ENCODE results near the gene CECR2.

DNA sequence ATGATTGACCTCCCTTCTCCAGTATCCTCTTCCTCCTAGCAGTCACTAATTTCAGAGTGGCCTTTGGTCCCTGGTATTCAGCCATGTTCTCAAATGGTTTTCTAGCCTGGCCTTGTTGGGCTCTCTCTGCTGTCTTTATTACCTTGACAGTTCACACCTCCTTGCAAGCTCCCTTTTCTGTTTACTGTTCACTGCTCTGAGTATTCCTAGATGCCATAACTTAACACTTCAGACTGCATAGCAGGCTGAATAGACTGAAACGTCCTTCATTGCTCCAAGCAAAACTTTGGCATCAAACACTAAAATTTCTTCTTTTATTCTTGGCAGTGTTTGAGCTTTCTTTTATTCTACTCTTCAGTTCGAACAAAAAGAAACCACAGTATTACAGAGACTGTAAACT is 144.4 kb downstream of the CECR2 start:
- TF ChIP-seq ZNF565 (CRISPR knock-in tag; conservative IDR thresholded peaks at IDR 0.05; ENCODE audit: low read depth) (no peak), ZFP3 (CRISPR knock-in tag; IDR thresholded peaks at IDR 0.05) (no peak), GLIS3 (CRISPR knock-in tag; IDR thresholded peaks at IDR 0.05) (no peak), ZFP30 (CRISPR knock-in tag; IDR thresholded peaks at IDR 0.05) (no peak), PPARA (CRISPR knock-in tag; IDR thresholded peaks at IDR 0.05; ENCODE audit: borderline replicate concordance) (no peak), ARNTL (CRISPR knock-in tag; IDR thresholded peaks at IDR 0.05; ENCODE audit: borderline replicate concordance, low read depth) (no peak), TCF4 (CRISPR knock-in tag; IDR thresholded peaks at IDR 0.05; ENCODE audit: borderline replicate concordance) (no peak)
- TF ChIP-seq, protein P1, sequence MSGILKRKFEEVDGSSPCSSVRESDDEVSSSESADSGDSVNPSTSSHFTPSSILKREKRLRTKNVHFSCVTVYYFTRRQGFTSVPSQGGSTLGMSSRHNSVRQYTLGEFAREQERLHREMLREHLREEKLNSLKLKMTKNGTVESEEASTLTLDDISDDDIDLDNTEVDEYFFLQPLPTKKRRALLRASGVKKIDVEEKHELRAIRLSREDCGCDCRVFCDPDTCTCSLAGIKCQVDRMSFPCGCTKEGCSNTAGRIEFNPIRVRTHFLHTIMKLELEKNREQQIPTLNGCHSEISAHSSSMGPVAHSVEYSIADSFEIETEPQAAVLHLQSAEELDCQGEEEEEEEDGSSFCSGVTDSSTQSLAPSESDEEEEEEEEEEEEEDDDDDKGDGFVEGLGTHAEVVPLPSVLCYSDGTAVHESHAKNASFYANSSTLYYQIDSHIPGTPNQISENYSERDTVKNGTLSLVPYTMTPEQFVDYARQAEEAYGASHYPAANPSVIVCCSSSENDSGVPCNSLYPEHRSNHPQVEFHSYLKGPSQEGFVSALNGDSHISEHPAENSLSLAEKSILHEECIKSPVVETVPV (CRISPR knock-in tag; IDR thresholded peaks at IDR 0.05), result no peak
- TF ChIP-seq, protein P2, sequence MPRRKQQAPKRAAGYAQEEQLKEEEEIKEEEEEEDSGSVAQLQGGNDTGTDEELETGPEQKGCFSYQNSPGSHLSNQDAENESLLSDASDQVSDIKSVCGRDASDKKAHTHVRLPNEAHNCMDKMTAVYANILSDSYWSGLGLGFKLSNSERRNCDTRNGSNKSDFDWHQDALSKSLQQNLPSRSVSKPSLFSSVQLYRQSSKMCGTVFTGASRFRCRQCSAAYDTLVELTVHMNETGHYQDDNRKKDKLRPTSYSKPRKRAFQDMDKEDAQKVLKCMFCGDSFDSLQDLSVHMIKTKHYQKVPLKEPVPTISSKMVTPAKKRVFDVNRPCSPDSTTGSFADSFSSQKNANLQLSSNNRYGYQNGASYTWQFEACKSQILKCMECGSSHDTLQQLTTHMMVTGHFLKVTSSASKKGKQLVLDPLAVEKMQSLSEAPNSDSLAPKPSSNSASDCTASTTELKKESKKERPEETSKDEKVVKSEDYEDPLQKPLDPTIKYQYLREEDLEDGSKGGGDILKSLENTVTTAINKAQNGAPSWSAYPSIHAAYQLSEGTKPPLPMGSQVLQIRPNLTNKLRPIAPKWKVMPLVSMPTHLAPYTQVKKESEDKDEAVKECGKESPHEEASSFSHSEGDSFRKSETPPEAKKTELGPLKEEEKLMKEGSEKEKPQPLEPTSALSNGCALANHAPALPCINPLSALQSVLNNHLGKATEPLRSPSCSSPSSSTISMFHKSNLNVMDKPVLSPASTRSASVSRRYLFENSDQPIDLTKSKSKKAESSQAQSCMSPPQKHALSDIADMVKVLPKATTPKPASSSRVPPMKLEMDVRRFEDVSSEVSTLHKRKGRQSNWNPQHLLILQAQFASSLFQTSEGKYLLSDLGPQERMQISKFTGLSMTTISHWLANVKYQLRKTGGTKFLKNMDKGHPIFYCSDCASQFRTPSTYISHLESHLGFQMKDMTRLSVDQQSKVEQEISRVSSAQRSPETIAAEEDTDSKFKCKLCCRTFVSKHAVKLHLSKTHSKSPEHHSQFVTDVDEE (CRISPR knock-in tag; IDR thresholded peaks at IDR 0.05), result no peak

Data from SK-N-SH treated with all-trans-retinoic acid at 6 μM for 48 hours (cell line).